Coronary artery (tissue), 2 donors: ENCODE data around the gene SETMAR.
A peak's percentile ranks its signal among the peaks of the same experiment; 100 is the strongest.
"Not testable (repeated sequence)": the region's sequence is repeated elsewhere in the genome, so short reads cannot be mapped to it uniquely, and the experiment has no call there.

ENCODE experiments used
- DNase-seq: peaks from one replicate; pipeline ENCODE4 v3.0.0-alpha.2; 2017; ENCODE audit warnings: low spot score
- H3K27ac ChIP-seq, 2 donors: fragments of 200-600 bp; sonication (generic); one replicate each; pipeline ENCODE4 v1.5.1; 2016 to 2019
- H3K4me3 ChIP-seq: fragments of 200-600 bp; sonication (generic); 2 replicates; pipeline ENCODE4 v1.5.1; 2016; ENCODE audit warnings: mild to moderate bottlenecking, moderate library complexity
- CTCF ChIP-seq: fragments of 200-600 bp; sonication (generic); IDR thresholded peaks from one replicate; pipeline ENCODE4 v1.5.1; 2019; ENCODE audit warnings: antibody characterized with exemption

The SETMAR gene

GRCh38 chr3:4284865-4285264 lies 18.3 kb upstream of the SETMAR start:
- H3K27ac ChIP-seq: no peak overlapping the region
- no peak for DNase-seq
- no peak for TF ChIP-seq CTCF
- H3K4me3 ChIP-seq: no peak overlapping the region

- DNase-seq: no peak
- H3K4me3 ChIP-seq: no peak overlapping the region
- no peak for TF ChIP-seq CTCF
- no peak overlapping the region for H3K27ac ChIP-seq
Observed at GRCh38 chr3:4289044-4289443, 14.1 kb upstream of the SETMAR start.

GRCh38 chr3:4290272-4290893 lies 12.8 kb upstream of the SETMAR start:
- no peak for DNase-seq
- Histone ChIP-seq H3K27ac (no peak overlapping the region), H3K4me3 (no peak overlapping the region)
- peak; percentile 82 for TF ChIP-seq CTCF

- no peak for DNase-seq
- no peak for TF ChIP-seq CTCF
- H3K27ac ChIP-seq: no peak overlapping the region
- no peak overlapping the region for H3K4me3 ChIP-seq
Observed at GRCh38 chr3:4292301-4292700, 10.9 kb upstream of the SETMAR start.

GRCh38 chr3:4294616-4295327 lies 8.4 kb upstream of the SETMAR start:
- no peak overlapping the region for H3K27ac ChIP-seq
- no peak for DNase-seq
- H3K4me3 ChIP-seq: no peak overlapping the region
- TF ChIP-seq CTCF: no peak

GRCh38 chr3:4296454-4296853 lies 6.7 kb upstream of the SETMAR start:
- H3K27ac ChIP-seq, H3K4me3 ChIP-seq, DNase-seq: not testable (repeated sequence)

GRCh38 chr3:4297486-4297885 lies 5.7 kb upstream of the SETMAR start:
- Histone ChIP-seq H3K4me3 (no peak overlapping the region), H3K27ac (no peak overlapping the region)
- no peak for DNase-seq
- TF ChIP-seq CTCF: no peak
